ENCODE measurements around the gene SLC25A11. TPM values are rescaled to one million over a fixed set of nuclear protein-coding genes. Genes with fewer than 3 reads are reported as not detected.
A peak's percentile ranks its signal among the peaks of the same experiment; 100 is the strongest.
"Not testable (repeated sequence)": the region's sequence is repeated elsewhere in the genome, so short reads cannot be mapped to it uniquely, and the experiment has no call there.

Gene SLC25A11
- total RNA-seq, 1 donor from 2014 or later, result 246 TPM

GRCh38 chr17:4933646-4934045 is 6.2 kb downstream of the SLC25A11 start:
- intact Hi-C loops (cut with micrococcal nuclease), result no loop called here
- ATAC-seq (no peak), DNase-seq (no peak)

- ATAC-seq (no peak), DNase-seq (no peak)
Measured at GRCh38 chr17:4932756-4933155, 7.1 kb downstream of the SLC25A11 start.

GRCh38 chr17:4931963-4932362 is 7.9 kb downstream of the SLC25A11 start, which contains the start of gene GP1BA:
Gene GP1BA, plus strand, starts transcription at chr17:4932277. Its CDS starts 328 bp downstream, at chr17:4932605.
- intact Hi-C loops (cut with micrococcal nuclease), result no loop called here
- no peak for DNase-seq

More at GRCh38 chr17:4932756-4933155, 7.1 kb downstream of the SLC25A11 start:
- intact Hi-C loops (cut with micrococcal nuclease), result no loop called here

GRCh38 chr17:4928881-4929280 is 11.0 kb downstream of the SLC25A11 start:
- intact Hi-C loops (cut with micrococcal nuclease), result no loop called here
- no peak for DNase-seq
- no peak for ATAC-seq

More at GRCh38 chr17:4931963-4932362, 7.9 kb downstream of the SLC25A11 start, which contains the start of gene GP1BA:
- no peak for ATAC-seq

- intact Hi-C loops (cut with micrococcal nuclease); DNase-seq: not testable (repeated sequence)
Measured at GRCh38 chr17:4926577-4927335, 13.1 kb downstream of the SLC25A11 start.

GRCh38 chr17:4921320-4921719 is 18.5 kb downstream of the SLC25A11 start:
- no peak for ATAC-seq
- no peak for DNase-seq
- intact Hi-C loops (cut with micrococcal nuclease), result no loop called here

More at GRCh38 chr17:4926577-4927335, 13.1 kb downstream of the SLC25A11 start:
- not testable (repeated sequence) for ATAC-seq

- ATAC-seq (no peak), DNase-seq (no peak)
- intact Hi-C loops (cut with micrococcal nuclease), result no loop called here
Measured at GRCh38 chr17:4920351-4921048, 19.3 kb downstream of the SLC25A11 start.

- ATAC-seq, result no peak
- intact Hi-C loops (cut with micrococcal nuclease), result no loop called here
Measured at GRCh38 chr17:4919511-4920047, 20.3 kb downstream of the SLC25A11 start.

GRCh38 chr17:4914551-4914950 is 25.3 kb downstream of the SLC25A11 start:
- DNase-seq; intact Hi-C loops (cut with micrococcal nuclease); ATAC-seq: not testable (repeated sequence)

More at GRCh38 chr17:4919511-4920047, 20.3 kb downstream of the SLC25A11 start:
- DNase-seq, result no peak

- ATAC-seq (no peak), DNase-seq (no peak)
- intact Hi-C loops (cut with micrococcal nuclease), result no loop called here
Measured at GRCh38 chr17:4913994-4914393, 25.9 kb downstream of the SLC25A11 start.

- peak; percentile 94 for DNase-seq
- peak; percentile 99 for ATAC-seq
- intact Hi-C loops (cut with micrococcal nuclease), result loop anchor here (10.0 kb wide), 1 partner anchor 156 kb away; no protein-coding TSS in a partner anchor
Measured at GRCh38 chr17:4908711-4909496, 30.9 kb downstream of the SLC25A11 start.

- ATAC-seq (peak; percentile 43), DNase-seq (no peak)
- intact Hi-C loops (cut with micrococcal nuclease), result loop anchor here (10.0 kb wide), 1 partner anchor 156 kb away; no protein-coding TSS in a partner anchor
Measured at GRCh38 chr17:4908301-4908700, 31.5 kb downstream of the SLC25A11 start.

GRCh38 chr17:4906642-4907041 is 33.2 kb downstream of the SLC25A11 start:
- intact Hi-C loops (cut with micrococcal nuclease), result loop anchor here (10.0 kb wide), 1 partner anchor 158 kb away; no protein-coding TSS in a partner anchor
- DNase-seq, ATAC-seq: not testable (repeated sequence)

GRCh38 chr17:4903051-4903818 is 36.6 kb downstream of the SLC25A11 start, which contains the start of gene CHRNE:
Gene CHRNE, minus strand, starts transcription at chr17:4903098. Its CDS starts 35 bp downstream, at chr17:4903063.
- ATAC-seq, result peak; percentile 28
- peak; percentile 52 for DNase-seq
- intact Hi-C loops (cut with micrococcal nuclease), result loop anchor here (10.0 kb wide), 1 partner anchor 162 kb away; no protein-coding TSS in a partner anchor

GRCh38 chr17:4902540-4902939 is 37.3 kb downstream of the SLC25A11 start:
- DNase-seq, result peak; percentile 14
- ATAC-seq, result no peak
- intact Hi-C loops (cut with micrococcal nuclease), result loop anchor here (10.0 kb wide), 1 partner anchor 162 kb away; no protein-coding TSS in a partner anchor

GRCh38 chr17:4901648-4902344 is 38.0 kb downstream of the SLC25A11 start:
- DNase-seq, result peak; percentile 66
- intact Hi-C loops (cut with micrococcal nuclease), result loop anchor here (10.0 kb wide), 1 partner anchor 163 kb away; no protein-coding TSS in a partner anchor
- peak; percentile 41 for ATAC-seq

- intact Hi-C loops (cut with micrococcal nuclease), result loop anchor here (10.0 kb wide), 1 partner anchor 164 kb away; no protein-coding TSS in a partner anchor
- no peak for ATAC-seq
Measured at GRCh38 chr17:4901108-4901647, 38.7 kb downstream of the SLC25A11 start.

More at GRCh38 chr17:4901108-4901647, 38.7 kb downstream of the SLC25A11 start:
- no peak for DNase-seq

Measured in left ventricle myocardium superior (tissue), 1 donor.